Stimulated activated CD4-positive, alpha-beta T cell treated with anti-CD3 and anti-CD28 coated beads, TNF-alpha, amount 100 ng/mL, for 48 hours (primary cell): ENCODE results near the gene GALNT9.
"Not testable (repeated sequence)": the region's sequence is repeated elsewhere in the genome, so short reads cannot be mapped to it uniquely, and the experiment has no call there.

Experiments
- DNase-seq, 3 donors: peaks; one replicate each; pipeline ENCODE4 v3.0.0-alpha.2; 2020; ENCODE audit warnings: low read depth in 3 of 3

GALNT9 gene

GRCh38 chr12:132358241-132359225 is 29.1 kb upstream of the GALNT9 start:
- not testable (repeated sequence) for DNase-seq

DNA sequence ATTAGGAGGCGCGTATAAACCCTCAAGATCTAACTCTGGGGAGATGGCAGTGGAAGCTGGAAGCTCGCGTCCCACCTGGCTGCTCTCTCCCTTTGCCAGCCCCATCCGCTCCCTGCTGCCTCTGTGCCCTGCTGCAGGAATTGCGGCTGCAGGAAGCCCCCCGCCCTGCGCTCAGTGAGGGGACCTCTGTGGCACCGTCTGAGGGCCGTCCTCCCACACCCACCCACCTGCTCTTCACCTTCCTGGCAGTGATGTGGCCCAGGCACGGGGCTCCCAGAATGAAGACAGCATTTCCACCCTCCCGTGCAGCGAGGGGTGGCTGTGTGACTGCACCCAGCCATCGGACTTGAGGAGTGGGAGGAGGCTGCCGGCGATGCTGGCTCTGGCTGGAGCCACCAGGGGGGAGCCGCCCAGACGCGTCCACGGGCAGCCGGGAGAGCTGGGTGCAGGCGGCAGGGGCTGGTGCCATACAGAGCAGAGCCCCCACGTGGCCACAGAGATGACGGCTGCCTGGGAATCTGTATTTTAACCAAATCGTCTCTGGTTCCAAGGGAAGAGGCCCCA is 28.3 kb upstream of the GALNT9 start:
- DNase-seq: no peak

DNA sequence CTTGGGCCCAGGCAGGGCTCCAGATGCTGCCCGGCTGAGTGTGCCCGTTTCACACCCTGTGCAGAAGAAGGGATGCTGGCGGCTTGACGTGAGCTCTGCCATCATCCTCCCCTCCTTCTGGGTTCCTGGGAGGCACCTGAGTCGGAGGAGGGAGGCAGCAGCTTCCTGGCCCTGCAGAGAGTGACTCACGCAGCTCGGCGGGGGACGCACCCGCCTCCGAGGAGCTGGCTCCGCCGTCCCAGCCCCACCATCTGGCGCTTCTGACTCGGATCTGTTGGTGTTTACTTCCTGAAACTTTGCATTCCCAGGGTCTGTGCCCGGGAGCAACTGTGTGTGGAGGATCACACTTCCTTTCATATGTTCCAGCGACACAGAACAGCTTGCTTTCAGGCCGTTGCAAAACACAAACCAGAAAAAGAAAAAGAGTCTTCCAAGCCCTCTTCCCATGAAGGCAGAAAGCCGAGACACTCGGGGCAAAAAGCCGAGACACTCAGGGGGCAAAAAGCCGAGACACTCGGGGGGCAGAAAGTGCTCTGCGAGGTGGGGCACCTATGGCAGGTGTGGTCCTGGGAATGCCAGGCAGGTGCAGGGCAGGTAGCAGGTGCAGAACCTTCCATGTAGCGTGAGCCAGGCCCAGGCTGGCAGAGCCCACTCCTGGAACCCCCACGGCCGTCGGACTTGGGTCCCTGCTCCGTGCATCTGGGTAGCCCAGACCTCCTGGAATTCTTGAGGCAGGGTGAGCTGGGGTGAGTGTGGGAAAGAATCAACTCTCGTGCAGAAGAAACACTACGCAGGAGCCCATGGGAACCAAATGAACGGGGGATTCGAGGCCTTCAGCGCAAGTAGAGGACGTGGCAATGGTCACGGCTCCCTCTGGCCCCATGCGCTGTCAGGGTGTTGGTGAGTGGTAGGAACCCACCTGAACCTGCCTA is 27.6 kb upstream of the GALNT9 start:
- DNase-seq: no peak

GRCh38 chr12:132355742-132356681 is 26.6 kb upstream of the GALNT9 start:
- no peak for DNase-seq

DNA sequence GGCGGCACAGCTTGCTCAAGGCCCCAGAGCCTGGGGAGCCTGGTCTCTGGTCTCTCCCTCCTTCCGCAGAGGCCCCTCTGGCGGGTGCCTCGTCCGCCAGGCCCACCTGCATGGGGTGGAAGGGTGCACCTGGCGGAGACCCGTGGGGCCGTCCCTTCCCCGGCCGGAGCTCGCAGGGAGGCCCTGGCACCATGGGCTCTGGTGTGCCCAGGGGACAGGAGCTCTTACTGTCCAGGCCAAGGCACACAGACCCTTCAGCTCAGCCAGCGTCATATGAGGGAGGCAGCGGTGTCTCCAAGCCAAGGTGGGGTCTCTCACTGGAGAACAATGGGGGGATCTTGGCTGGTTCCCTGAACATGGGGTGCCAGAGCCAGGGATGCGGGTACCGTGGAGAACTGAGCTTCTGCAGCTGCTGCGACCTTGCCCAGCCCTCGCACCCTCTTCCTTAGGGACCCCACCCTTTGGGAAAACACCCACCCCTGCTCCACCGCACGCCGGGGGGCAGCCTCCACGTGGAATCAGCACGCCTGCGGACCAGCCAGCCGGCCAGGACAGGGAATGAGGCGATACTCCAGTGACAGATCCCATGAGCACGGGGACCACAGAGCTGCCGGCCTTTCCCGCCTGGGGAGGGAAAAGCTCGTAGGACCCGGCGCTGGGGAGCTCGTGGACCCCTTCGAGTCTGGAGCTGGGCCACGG is 25.7 kb upstream of the GALNT9 start:
- DNase-seq: no peak

GRCh38 chr12:132354211-132354981 is 25.0 kb upstream of the GALNT9 start:
- DNase-seq: no peak

- no peak for DNase-seq
Measured at GRCh38 chr12:132353811-132354210, 24.4 kb upstream of the GALNT9 start.

- no peak for DNase-seq
Measured at GRCh38 chr12:132352896-132353800, 23.8 kb upstream of the GALNT9 start.

DNA sequence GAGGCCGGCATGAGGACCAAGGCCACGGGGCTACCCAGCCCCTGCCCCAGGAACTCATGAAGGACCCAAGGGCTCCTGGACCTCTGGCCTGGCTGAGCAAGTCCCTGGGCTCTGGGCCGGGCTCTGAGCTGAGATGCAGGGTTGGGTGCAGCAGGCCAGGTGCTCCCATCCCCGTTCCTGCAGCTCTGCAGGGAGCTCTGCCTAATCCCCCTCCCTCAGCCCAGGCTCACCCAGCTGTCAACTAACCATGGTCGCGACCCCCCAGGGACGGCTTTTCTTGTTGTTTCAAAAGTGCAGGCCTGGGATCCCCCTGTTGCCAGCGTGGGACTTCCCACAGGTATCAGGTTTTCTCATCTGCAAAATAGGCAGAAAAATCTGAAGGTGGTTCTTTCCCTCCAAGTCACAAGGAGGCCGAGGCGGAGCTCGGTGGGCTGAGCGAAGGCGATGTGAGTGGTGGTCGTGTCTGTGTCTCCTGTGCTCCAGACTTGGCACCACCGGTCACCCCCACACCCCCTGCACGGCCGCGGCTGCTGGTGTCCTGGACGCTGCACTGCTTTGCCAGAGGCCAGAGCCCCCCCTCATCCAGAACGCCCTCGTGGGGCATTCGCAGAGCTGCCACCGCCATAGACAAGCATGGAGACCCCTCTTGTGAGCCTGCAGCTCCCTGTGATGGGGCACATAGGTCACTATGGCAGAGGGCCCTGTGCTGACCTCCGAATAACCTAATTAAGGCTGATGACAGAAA is 22.5 kb upstream of the GALNT9 start:
- DNase-seq: no peak

DNA sequence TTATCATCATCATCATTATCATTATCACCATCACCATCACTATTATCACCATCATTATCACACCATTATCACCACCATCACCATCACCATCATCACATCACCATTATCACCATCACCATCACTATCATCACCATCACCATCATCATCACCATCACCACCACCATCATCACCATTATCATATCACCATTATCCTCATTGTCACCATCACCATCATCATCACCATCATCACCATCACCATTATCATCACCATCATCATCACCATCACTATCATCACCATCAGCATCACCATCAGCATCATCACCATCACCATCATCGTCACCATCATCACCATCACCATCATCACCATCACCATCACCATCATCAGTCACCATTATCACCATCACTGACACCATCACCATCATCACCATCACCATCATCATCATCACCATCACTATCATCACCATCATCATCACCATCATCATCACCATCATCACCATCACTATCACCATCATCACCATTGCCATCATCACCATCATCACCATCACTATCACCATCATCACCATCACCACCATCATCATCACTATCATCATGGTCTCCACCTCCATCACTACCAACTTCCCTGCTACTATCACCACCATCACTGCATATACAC is 20.2 kb upstream of the GALNT9 start:
- no peak for DNase-seq

DNA sequence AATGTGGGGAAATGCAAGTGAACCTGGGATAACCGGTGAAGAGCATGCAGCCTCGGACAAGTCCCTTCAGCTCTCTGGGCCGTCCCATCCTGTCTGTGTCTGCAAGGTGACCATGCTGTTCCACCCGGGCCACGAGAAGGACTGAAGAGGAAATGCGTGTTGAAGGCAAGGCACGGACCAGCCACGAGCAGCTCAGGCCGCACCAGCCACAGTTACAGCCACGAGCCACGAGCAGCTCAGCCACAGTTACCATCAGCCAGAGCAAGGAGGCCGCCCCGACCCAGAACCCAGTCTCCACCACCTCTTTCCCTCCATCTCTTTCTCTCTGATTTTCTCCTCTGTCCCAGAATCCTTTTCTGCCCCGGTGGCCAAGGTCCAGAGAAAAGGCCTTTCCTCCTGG is 18.8 kb upstream of the GALNT9 start:
- no peak for DNase-seq

GRCh38 chr12:132347176-132347855 is 17.9 kb upstream of the GALNT9 start:
- no peak for DNase-seq

DNA sequence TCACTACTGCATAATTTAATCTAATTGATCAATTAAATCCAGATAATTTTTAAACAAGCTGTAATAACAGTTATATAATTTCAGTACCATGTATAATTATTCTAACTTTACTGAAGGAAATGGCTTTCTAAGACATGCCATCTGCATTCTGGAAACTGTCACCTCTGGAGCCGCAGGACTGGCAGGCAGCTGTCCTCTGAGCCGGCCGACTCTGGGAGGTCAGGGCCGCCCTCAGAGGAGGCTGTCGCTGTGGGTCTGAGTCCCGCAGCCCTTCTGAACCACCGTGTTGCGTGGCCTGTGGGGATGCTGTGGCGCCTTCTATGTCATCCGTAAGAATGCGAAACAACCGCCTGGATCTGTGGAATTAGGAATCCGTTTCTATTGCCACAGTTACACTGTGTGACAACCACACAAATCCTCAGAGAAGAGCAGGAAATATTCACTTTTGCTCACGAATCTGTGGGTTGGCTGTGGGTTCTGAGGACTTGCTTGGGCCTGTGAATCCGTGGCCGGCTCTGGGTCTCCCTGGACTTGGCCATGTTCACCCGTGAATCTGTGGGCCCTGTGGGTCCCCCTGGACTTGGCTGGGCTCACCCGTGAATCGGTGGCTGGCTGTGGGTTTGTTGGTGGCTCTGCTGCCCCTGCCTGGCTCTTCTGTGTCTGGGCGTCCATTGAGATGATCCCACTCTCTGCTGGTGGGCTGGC is 17.2 kb upstream of the GALNT9 start:
- no peak for DNase-seq

DNA sequence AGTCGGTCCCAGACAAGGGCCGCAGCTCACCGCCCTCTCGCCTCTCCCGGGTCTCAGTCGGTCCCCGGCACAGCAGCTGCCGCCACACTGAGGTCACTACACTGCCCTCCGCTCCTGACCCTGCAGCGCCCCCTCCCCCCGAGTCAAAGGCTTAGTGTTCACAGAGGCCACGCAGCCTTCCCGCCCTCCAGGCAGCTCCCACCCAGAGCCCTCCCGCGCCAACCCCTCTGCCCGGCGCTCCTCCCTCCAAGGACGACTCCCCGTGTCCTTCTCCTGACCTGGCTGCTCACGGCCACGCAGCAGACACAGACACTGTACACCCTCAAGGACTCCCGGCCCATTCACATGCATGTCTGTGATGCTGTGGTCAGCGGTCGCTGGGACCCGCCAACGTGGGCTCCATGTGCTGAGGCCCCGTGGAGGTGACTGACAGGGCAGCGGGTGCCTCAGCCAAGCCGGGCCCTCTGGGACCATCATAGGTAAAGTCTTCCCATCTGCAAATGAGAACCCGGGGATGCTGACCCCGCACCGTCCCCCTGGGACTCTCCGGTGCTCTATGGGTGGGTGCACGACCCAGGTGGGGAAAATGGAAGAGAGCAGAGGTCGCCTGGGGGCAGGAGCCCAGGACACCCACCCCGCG is 16.3 kb upstream of the GALNT9 start:
- DNase-seq: no peak

GRCh38 chr12:132345126-132345525 is 15.7 kb upstream of the GALNT9 start:
- no peak for DNase-seq

- DNase-seq: no peak
Measured at GRCh38 chr12:132344601-132345000, 15.2 kb upstream of the GALNT9 start.
